NCI-H2081 (cell line): ENCODE data around the gene GAK.
A peak's percentile ranks its signal among the peaks of the same experiment; 100 is the strongest.
"Not testable (repeated sequence)": the region's sequence is repeated elsewhere in the genome, so short reads cannot be mapped to it uniquely, and the experiment has no call there.

Experiments
- DNase-seq, 2 experiments: peaks; one replicate each; lab custom pipeline; 2025; lab: John Stamatoyannopoulos, UW

Gene GAK

GRCh38 chr4:931960-932712 is at the start of gene GAK, which contains the start of gene TMEM175:
TSS of gene GAK (minus strand) at chr4:932316. CDS start at chr4:932187, 129 bp downstream.
TSS of gene TMEM175 (plus strand) at chr4:932460. CDS start at chr4:947740, 15,280 bp downstream.
- DNase-seq = peak; percentile 94 to 97

- DNase-seq = no peak
Measured at GRCh38 chr4:978957-979701, 47.0 kb upstream of the GAK start.

GRCh38 chr4:976016-976415 is 43.9 kb upstream of the GAK start:
- not testable (repeated sequence) for DNase-seq

- no peak for DNase-seq
Measured at GRCh38 chr4:974668-975067, 42.6 kb upstream of the GAK start.

- peak; percentile 37 to 44 for DNase-seq
Measured at GRCh38 chr4:973431-974397, 41.6 kb upstream of the GAK start, which contains the start of gene DGKQ. TSS of gene DGKQ (minus strand) at chr4:973569. CDS start at chr4:973482, 87 bp downstream.

GRCh38 chr4:972651-973424 is 40.7 kb upstream of the GAK start:
- DNase-seq = no peak

- no peak for DNase-seq
Measured at GRCh38 chr4:971666-972500, 39.8 kb upstream of the GAK start.

GRCh38 chr4:970854-971520 is 38.9 kb upstream of the GAK start:
- no peak for DNase-seq

- DNase-seq = no peak
Measured at GRCh38 chr4:970046-970745, 38.1 kb upstream of the GAK start.

GRCh38 chr4:968621-969394 is 36.7 kb upstream of the GAK start:
- DNase-seq = no peak

GRCh38 chr4:968221-968620 is 36.1 kb upstream of the GAK start:
- peak in 1 of 2 experiments; percentile 38 for DNase-seq

GRCh38 chr4:967113-968104 is 35.3 kb upstream of the GAK start:
- DNase-seq = peak in 1 of 2 experiments; percentile 7

- no peak for DNase-seq
Measured at GRCh38 chr4:966266-967112, 34.4 kb upstream of the GAK start.

- DNase-seq = no peak
Measured at GRCh38 chr4:965766-966134, 33.6 kb upstream of the GAK start.

- DNase-seq = no peak
Measured at GRCh38 chr4:965048-965765, 33.1 kb upstream of the GAK start.
